Measurements from ENCODE around the gene GRB10.

DNA sequence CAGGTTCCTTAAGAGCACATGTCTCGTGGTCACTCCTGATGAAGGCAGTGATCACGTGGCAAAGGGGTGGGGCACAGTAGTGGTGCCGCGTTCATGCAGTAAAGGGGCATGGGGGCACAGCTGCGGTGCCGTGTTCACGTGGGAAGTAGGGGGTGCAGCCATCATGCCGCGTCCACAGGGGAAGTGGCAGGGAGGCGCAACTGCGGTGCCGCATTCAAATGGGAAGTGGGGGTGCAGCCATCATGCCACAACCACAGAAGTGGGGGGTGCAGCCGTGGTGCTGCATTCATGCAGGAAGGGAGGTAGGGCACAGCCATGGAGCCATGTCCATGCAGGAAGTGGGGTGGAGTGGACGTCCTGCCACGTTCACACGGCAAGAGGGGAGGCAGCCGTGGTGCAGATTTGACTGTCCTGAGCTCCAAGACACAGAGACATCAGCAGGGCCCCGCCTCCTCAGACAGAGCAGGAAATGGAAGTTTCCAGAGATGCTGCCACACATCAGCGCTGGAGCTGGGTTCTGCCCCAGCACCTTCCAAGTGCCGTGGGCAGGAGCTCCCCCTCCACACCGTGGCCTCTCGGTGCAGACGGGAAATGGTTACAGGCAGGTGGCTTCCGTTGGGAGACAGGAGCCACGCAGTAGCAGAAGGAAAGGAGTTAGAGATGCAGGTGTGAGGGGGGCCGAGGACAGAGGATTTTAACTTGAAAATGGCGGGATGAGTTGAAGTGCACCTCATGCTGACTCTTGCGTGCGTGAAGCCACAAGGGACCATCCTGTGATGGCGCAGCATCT is 122.5 kb downstream of the GRB10 start:
- TF ChIP-seq, protein P1, sequence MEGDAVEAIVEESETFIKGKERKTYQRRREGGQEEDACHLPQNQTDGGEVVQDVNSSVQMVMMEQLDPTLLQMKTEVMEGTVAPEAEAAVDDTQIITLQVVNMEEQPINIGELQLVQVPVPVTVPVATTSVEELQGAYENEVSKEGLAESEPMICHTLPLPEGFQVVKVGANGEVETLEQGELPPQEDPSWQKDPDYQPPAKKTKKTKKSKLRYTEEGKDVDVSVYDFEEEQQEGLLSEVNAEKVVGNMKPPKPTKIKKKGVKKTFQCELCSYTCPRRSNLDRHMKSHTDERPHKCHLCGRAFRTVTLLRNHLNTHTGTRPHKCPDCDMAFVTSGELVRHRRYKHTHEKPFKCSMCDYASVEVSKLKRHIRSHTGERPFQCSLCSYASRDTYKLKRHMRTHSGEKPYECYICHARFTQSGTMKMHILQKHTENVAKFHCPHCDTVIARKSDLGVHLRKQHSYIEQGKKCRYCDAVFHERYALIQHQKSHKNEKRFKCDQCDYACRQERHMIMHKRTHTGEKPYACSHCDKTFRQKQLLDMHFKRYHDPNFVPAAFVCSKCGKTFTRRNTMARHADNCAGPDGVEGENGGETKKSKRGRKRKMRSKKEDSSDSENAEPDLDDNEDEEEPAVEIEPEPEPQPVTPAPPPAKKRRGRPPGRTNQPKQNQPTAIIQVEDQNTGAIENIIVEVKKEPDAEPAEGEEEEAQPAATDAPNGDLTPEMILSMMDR (IDR thresholded peaks at IDR 0.05) = no peak
- TF ChIP-seq POLR2A (IDR thresholded peaks at IDR 0.05) = no peak

Data from uterus (tissue), 2 donors.